Transverse colon (tissue), 4 donors: ENCODE data around the gene CNTN5. TPM values are rescaled to one million over a fixed set of nuclear protein-coding genes. Genes with fewer than 3 reads are reported as not detected.

Experiments
- DNase-seq: peaks from one replicate; pipeline ENCODE4 v3.0.0-alpha.2; 2019
- H3K27ac ChIP-seq, 4 donors: fragments of 200-600 bp; sonication (generic); 2 replicates each; pipeline ENCODE4 v1.5.1; 2016 to 2018; ENCODE audit warnings: inconsistent platforms in 4 of 4
- H3K27me3 ChIP-seq: fragments of 200-600 bp; sonication (generic); 2 replicates; pipeline ENCODE4 v1.5.1; 2017; ENCODE audit warnings: inconsistent platforms
- H3K36me3 ChIP-seq, 4 donors: fragments of 200-600 bp; sonication (generic); 2 replicates each; pipeline ENCODE4 v1.5.1; 2017 to 2019; ENCODE audit warnings: inconsistent platforms in 4 of 4
- H3K4me1 ChIP-seq, 4 donors: fragments of 200-600 bp; sonication (generic); 2 replicates each; pipeline ENCODE4 v1.5.1; 2017 to 2020; ENCODE audit warnings: inconsistent platforms in 4 of 4
- H3K4me3 ChIP-seq, 4 donors: fragments of 200-600 bp; sonication (generic); 1 replicate in 1 of 4; 2 replicates in 3 of 4; pipeline versions ENCODE4 v1.5.1 to v1.6.1; 2017 to 2019; ENCODE audit warnings: inconsistent platforms in 4 of 4
- H3K9me3 ChIP-seq, 2 donors: fragments of 200-600 bp; sonication (generic); 2 replicates each; pipeline ENCODE4 v1.5.1; 2017 to 2019; ENCODE audit warnings: inconsistent platforms in 2 of 2
- EP300 ChIP-seq: sonication (generic); formaldehyde crosslinking; IDR thresholded peaks from one replicate; pipeline ENCODE4 v1.6.1; 2017; ENCODE audit warnings: antibody characterized with exemption, low read depth
- POLR2A ChIP-seq: fragments of 450-650 bp; IDR thresholded peaks from one replicate; pipeline ENCODE4 v1.6.1; 2016; ENCODE audit warnings: antibody characterized with exemption, mild to moderate bottlenecking, moderate library complexity
- POLR2AphosphoS5 ChIP-seq, 3 donors: sonication (generic); formaldehyde crosslinking; IDR thresholded peaks; one replicate each; pipeline ENCODE4 v1.6.1; 2016; ENCODE audit warnings: antibody characterized with exemption in 3 of 3
- WGBS, 2 donors: methylation state at CpG; one replicate each; pipeline ENCODE4 v1.1.5; 2018; ENCODE audit warnings: low coverage in 1 of 2; 5-methylcytosine and 5-hydroxymethylcytosine counted together
- in situ Hi-C, 4 donors: fragments of 200-750 bp; cut with MboI; loops; one replicate each; pipeline versions ENCODE4 v1.15.0 to v1.15.1; 2017; ENCODE audit warnings: low sequenced_read_pairs in 3 of 4, low pct_ligation_motif_present in 1 of 4, low pct_unique_long_range_greater_than_20kb in 1 of 4
- intact Hi-C: fragments of 100-400 bp; cut with DNase I; formaldehyde crosslinking; loops from one replicate; pipeline ENCODE4 v1.15.1; 2023; ENCODE audit warnings: low total_unique reads
- total RNA-seq, 4 donors: library from RNA; depleted of rRNA; stranded (reverse); fragments of >200 nt; gene quantifications; one replicate each; pipeline ENCODE4 v1.1.0, GENCODE V29; 2016
- TF ChIP-seq, protein P1 (sequence below), 5 experiments: fragments of 200-600 bp in 3 of 5; fragments of 450-650 bp in 2 of 5; sonication (generic) in 3 of 5; IDR thresholded peaks; 1 replicate in 2 of 5; 2 replicates in 3 of 5; pipeline ENCODE4 v1.5.1; 2016 to 2017; ENCODE audit warnings: antibody characterized with exemption in 5 of 5, inconsistent platforms in 3 of 5, mild to moderate bottlenecking in 2 of 5, moderate library complexity in 1 of 5

CNTN5 gene
- total RNA-seq, 4 donors from 2014 or later = 0.14 TPM; not detected in 3

GRCh38 chr11:99934008-99934407 lies 913.3 kb downstream of the CNTN5 start:
- Histone ChIP-seq H3K36me3 (no peaks in the 10 kb centered on the region), H3K27me3 (no peaks in the 10 kb centered on the region), H3K9me3 (no peaks in the 10 kb centered on the region), H3K4me3 (no peak overlapping the region), H3K4me1 (no peaks in the 10 kb centered on the region), H3K27ac (no peak overlapping the region)
- no peak for TF ChIP-seq POLR2A
- TF ChIP-seq, protein P1, sequence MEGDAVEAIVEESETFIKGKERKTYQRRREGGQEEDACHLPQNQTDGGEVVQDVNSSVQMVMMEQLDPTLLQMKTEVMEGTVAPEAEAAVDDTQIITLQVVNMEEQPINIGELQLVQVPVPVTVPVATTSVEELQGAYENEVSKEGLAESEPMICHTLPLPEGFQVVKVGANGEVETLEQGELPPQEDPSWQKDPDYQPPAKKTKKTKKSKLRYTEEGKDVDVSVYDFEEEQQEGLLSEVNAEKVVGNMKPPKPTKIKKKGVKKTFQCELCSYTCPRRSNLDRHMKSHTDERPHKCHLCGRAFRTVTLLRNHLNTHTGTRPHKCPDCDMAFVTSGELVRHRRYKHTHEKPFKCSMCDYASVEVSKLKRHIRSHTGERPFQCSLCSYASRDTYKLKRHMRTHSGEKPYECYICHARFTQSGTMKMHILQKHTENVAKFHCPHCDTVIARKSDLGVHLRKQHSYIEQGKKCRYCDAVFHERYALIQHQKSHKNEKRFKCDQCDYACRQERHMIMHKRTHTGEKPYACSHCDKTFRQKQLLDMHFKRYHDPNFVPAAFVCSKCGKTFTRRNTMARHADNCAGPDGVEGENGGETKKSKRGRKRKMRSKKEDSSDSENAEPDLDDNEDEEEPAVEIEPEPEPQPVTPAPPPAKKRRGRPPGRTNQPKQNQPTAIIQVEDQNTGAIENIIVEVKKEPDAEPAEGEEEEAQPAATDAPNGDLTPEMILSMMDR (IDR thresholded peaks at IDR 0.05) = no peak
- TF ChIP-seq POLR2AphosphoS5 (IDR thresholded peaks at IDR 0.05) = no peak
- TF ChIP-seq EP300 = no peak
- DNase-seq = no peak
- intact Hi-C loops (no loop called here), in situ Hi-C loops (no loop called here)

- intact Hi-C loops (no loop called here), in situ Hi-C loops (no loop called here)
- no peaks in the 10 kb centered on the region for H3K36me3 ChIP-seq
- TF ChIP-seq POLR2A (no peak), POLR2AphosphoS5 (IDR thresholded peaks at IDR 0.05) (no peak), EP300 (no peak)
- TF ChIP-seq, protein P1 (IDR thresholded peaks at IDR 0.05) = no peak
- no peaks in the 10 kb centered on the region for H3K9me3 ChIP-seq
- no peaks in the 10 kb centered on the region for H3K27me3 ChIP-seq
- H3K4me1 ChIP-seq = no peaks in the 10 kb centered on the region
- no peak for DNase-seq
- no peak overlapping the region for H3K4me3 ChIP-seq
- H3K27ac ChIP-seq = no peak overlapping the region
- 77 to 86% methylated on average over 9 of the region's 9 CpGs for WGBS, 2 donors
Measured at GRCh38 chr11:99937330-99937729, 916.6 kb downstream of the CNTN5 start.

- in situ Hi-C loops = no loop called here
- Histone ChIP-seq H3K4me3 (no peak overlapping the region), H3K36me3 (no peaks in the 10 kb centered on the region), H3K4me1 (no peaks in the 10 kb centered on the region), H3K27ac (no peak overlapping the region), H3K9me3 (peaks cover 0 to 5% of the 10 kb centered on the region in 2 donors), H3K27me3 (no peaks in the 10 kb centered on the region)
- 41 to 88% methylated on average over 1 of the region's 1 CpG for WGBS, 2 donors
- no peak for DNase-seq
- TF ChIP-seq, protein P1 (IDR thresholded peaks at IDR 0.05) = no peak
- TF ChIP-seq POLR2A = no peak
- no peak for TF ChIP-seq POLR2AphosphoS5 (IDR thresholded peaks at IDR 0.05)
- no peak for TF ChIP-seq EP300
- intact Hi-C loops = no loop called here
Measured at GRCh38 chr11:99952816-99953215, 932.1 kb downstream of the CNTN5 start.

- no peak for DNase-seq
- intact Hi-C loops (no loop called here), in situ Hi-C loops (no loop called here)
- no peaks in the 10 kb centered on the region for H3K4me1 ChIP-seq
- H3K4me3 ChIP-seq = no peak overlapping the region
- WGBS, 2 donors = 57 to 63% methylated on average over 2 to 3 of the region's 3 CpGs
- TF ChIP-seq POLR2AphosphoS5 (IDR thresholded peaks at IDR 0.05) = no peak
- TF ChIP-seq POLR2A = no peak
- no peak for TF ChIP-seq EP300
- TF ChIP-seq, protein P1 (IDR thresholded peaks at IDR 0.05) = no peak
- H3K36me3 ChIP-seq = no peaks in the 10 kb centered on the region
- no peaks in the 10 kb centered on the region for H3K9me3 ChIP-seq
- H3K27me3 ChIP-seq = no peaks in the 10 kb centered on the region
- no peak overlapping the region for H3K27ac ChIP-seq
Measured at GRCh38 chr11:99960536-99960935, 939.8 kb downstream of the CNTN5 start.
